Measurements from ENCODE around the gene MAFG. TPM values are rescaled to one million over a fixed set of nuclear protein-coding genes. Genes with fewer than 3 reads are reported as not detected.

MAFG gene
- total and polyA plus RNA-seq, 9 of the 15 experiments (the other 6 are each of a cell fraction or from before 2014, with no cell fraction given): 1.1 to 58.1 (median 24.9) TPM

- no peak for TF ChIP-seq ZNF740 (CRISPR knock-in tag; IDR thresholded peaks at IDR 0.05)
- no peak for TF ChIP-seq ZNF740 (tag; IDR thresholded peaks at IDR 0.05)
- peak; percentile 89 for TF ChIP-seq REST (IDR thresholded peaks at IDR 0.05; ENCODE audit: borderline replicate concordance)
- TF ChIP-seq REST (CRISPR knock-in tag; IDR thresholded peaks at IDR 0.05; ENCODE audit: low read depth): no peak; the same call in 1 of the 2 replicates
- TF ChIP-seq THRB (CRISPR knock-in tag; conservative IDR thresholded peaks at IDR 0.05): no peak
- no peak for TF ChIP-seq CHD2 (IDR thresholded peaks at IDR 0.05; ENCODE audit: low read depth, low read length)
- no peak for TF ChIP-seq MTF1 (CRISPR knock-in tag; IDR thresholded peaks at IDR 0.05; ENCODE audit: borderline replicate concordance)
- TF ChIP-seq ZFP36 (IDR thresholded peaks at IDR 0.05; ENCODE audit: low read depth, low read length, partially characterized antibody): no peak
- no peak for TF ChIP-seq ZNF263 (CRISPR knock-in tag; IDR thresholded peaks at IDR 0.05; ENCODE audit: borderline replicate concordance)
- no peak for TF ChIP-seq ATF3 (IDR thresholded peaks at IDR 0.05)
- TF ChIP-seq ATF3 (CRISPR knock-in tag; conservative IDR thresholded peaks at IDR 0.05): no peak
- no peak for TF ChIP-seq NUFIP1 (IDR thresholded peaks at IDR 0.05; ENCODE audit: partially characterized antibody)
- TF ChIP-seq MNT (conservative IDR thresholded peaks at IDR 0.05): peak; percentile 78 to 89
These were observed at the start of gene MAFG (continued) for GRCh38 chr17:81927653-81928543.
